ENCODE results near the gene EIF4G1. TPM values are rescaled to one million over a fixed set of nuclear protein-coding genes. Genes with fewer than 3 reads are reported as not detected.

EIF4G1 gene
- total and polyA plus RNA-seq, 2 of the 4 experiments (the other 2 are of a cell fraction): 225 to 274 TPM

DNA sequence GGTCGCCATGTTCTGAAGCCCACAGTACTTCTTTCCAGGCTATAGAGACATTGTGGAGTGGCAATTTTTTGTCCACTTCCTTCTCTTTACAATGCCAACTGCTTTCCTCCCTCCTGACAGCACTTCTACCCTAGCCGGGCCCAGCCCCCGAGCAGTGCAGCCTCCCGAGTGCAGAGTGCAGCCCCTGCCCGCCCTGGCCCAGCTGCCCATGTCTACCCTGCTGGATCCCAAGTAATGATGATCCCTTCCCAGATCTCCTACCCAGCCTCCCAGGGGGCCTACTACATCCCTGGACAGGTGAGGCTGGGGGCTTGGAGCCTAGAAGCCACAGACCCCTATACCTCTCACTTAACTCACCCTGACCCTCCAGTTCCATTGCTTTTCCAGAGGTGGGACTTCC is 2.8 kb downstream of the EIF4G1 start:
- Histone ChIP-seq H2BK15ac (ENCODE audit: low read depth, low read length) (no peak overlapping the region), H4K8ac (ENCODE audit: low read depth in 2 of 2, low read length in 2 of 2) (no peak overlapping the region), H3K56ac (ENCODE audit: extremely low read depth, insufficient read depth, low read length) (no peak overlapping the region), H3K4me2 (ENCODE audit: low read depth, low read length) (peak overlapping the region; percentile 95), H3K18ac (ENCODE audit: low read depth, low read length) (no peak overlapping the region), H2AK9ac (replicated peaks; ENCODE audit: low read depth, low read length, poor library complexity) (peak overlapping the region; percentile 23), H3K36me3 (ENCODE audit: control insufficient read depth, insufficient read depth, low read length) (peaks cover 40% of the 10 kb centered on the region), H3K9ac (ENCODE audit: low read depth, low read length) (no peak overlapping the region), H2BK120ac (ENCODE audit: low read depth, low read length) (no peak overlapping the region), H2AK5ac (ENCODE audit: low read depth, low read length) (peak overlapping the region; percentile 9; the same call in 1 of the 2 replicates), H3K27ac (ENCODE audit: insufficient read depth, low read length) (no peak overlapping the region), H3K4ac (ENCODE audit: low read depth, low read length) (no peak overlapping the region), H3K79me1 (ENCODE audit: low read depth in 1 of 2, low read length in 2 of 2) (peaks cover 16 to 51% of the 10 kb centered on the region in 2 experiments), H3K9me1 (ENCODE audit: insufficient read depth, low read length) (peaks cover 27% of the 10 kb centered on the region), H4K5ac (ENCODE audit: low read depth, low read length) (no peak overlapping the region), H3K14ac (replicated peaks; ENCODE audit: low read depth, low read length) (no peak overlapping the region; the same call in 1 of the 2 replicates), H4K91ac (ENCODE audit: insufficient read depth, low read depth, low read length) (no peak overlapping the region), H4K20me1 (ENCODE audit: insufficient read depth, low read length) (peaks cover 72% of the 10 kb centered on the region), H3K9me3 (ENCODE audit: control insufficient read depth, insufficient read depth, low read length) (no peaks in the 10 kb centered on the region), H3K23ac (ENCODE audit: low read depth, low read length) (peak overlapping the region; percentile 44; the same call in 1 of the 2 replicates), H3K27me3 (ENCODE audit: control insufficient read depth, insufficient read depth, low read length) (no peaks in the 10 kb centered on the region), H2BK5ac (ENCODE audit: low read depth, low read length, poor library complexity, severe bottlenecking) (no peak overlapping the region), H2BK20ac (ENCODE audit: low read depth, low read length) (no peak overlapping the region), H2AFZ (replicated peaks; ENCODE audit: low read length, poor library complexity) (no peak overlapping the region), H3K4me1 (ENCODE audit: control insufficient read depth, insufficient read depth, low read length) (peaks cover 25% of the 10 kb centered on the region), H3K4me3 (ENCODE audit: insufficient read depth, low read depth, low read length) (peak overlapping the region; percentile 91; the same call in 1 of the 2 replicates)
- in situ Hi-C loops (cut with MboI; ENCODE audit: low sequenced_read_pairs) (no loop called here), dilution Hi-C loops (cut with HindIII; ENCODE audit: low sequenced_read_pairs, unreplicated experiment) (no loop called here), intact Hi-C loops (cut with micrococcal nuclease) (no loop called here)
- TF ChIP-seq NFE2L2 (IDR thresholded peaks at IDR 0.05; ENCODE audit: low read depth, low read length): no peak
- TF ChIP-seq MAZ (IDR thresholded peaks at IDR 0.05; ENCODE audit: borderline replicate concordance, low read depth, low read length): no peak
- no peak for TF ChIP-seq SMC3 (IDR thresholded peaks at IDR 0.05; ENCODE audit: low read depth, low read length)
- TF ChIP-seq POLR2A (IDR thresholded peaks at IDR 0.05; ENCODE audit: low read depth, low read length): no peak
- POLR2A ChIA-PET (ENCODE audit: unreplicated experiment): no interaction called here
- BruUV-seq (replicated peaks): no TSS peak
- DNase-seq: no peak
- 60% methylated on average over 1 of the region's 5 CpGs; no CpG with 5 or more reads in 1 of the 2 experiments for WGBS, 2 experiments (ENCODE audit: extremely low coverage in 2 of 2, insufficient read length in 1 of 2)
- no peak for ATAC-seq (ENCODE audit: low read depth)
- CTCF ChIA-PET: no interaction called here

Measured in IMR-90 (cell line).